Activated naive CD8-positive, alpha-beta T cell (primary cell): ENCODE data around the gene DOCK9.

Experiments
- H3K27ac Mint-ChIP-seq: one replicate; pipeline ENCODE4 v1.8.0; 2021; ENCODE audit warnings: mixed read lengths
- H3K27me3 Mint-ChIP-seq: one replicate; pipeline ENCODE4 v1.8.0; 2021; ENCODE audit warnings: mixed read lengths
- H3K36me3 Mint-ChIP-seq: one replicate; pipeline ENCODE4 v1.8.0; 2021; ENCODE audit warnings: mixed read lengths
- H3K4me1 Mint-ChIP-seq: one replicate; pipeline ENCODE4 v1.8.0; 2021; ENCODE audit warnings: low read depth, mixed read lengths
- H3K4me3 Mint-ChIP-seq: one replicate; pipeline ENCODE4 v1.8.0; 2021; ENCODE audit warnings: mild to moderate bottlenecking, mixed read lengths
- H3K9me3 Mint-ChIP-seq: one replicate; pipeline ENCODE4 v1.8.0; 2021; ENCODE audit warnings: low read depth, mixed read lengths

Gene DOCK9

DNA sequence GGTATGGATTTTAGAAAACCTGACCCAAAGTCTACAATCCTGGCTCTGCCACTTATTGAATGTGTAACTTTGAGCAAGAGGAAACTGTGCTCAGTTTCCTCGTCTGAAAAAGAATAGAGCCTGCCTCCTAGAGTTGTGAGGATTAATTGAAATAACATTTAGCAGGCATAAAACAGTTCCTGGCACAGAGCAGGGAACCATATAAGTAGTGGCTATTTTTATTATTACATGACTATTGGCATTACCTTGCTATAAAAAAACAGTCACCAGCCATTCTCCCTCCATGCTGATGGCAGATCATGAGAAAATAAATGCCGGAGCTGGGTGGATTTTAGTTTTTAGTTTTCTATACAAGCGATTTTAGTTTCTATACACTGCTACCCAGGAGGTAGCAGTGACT lies 5.8 kb downstream of the DOCK9 start:
- Mint-ChIP-seq H3K27me3 (no peaks in the 10 kb centered on the region), H3K9me3 (no peaks in the 10 kb centered on the region), H3K4me3 (no peak overlapping the region), H3K27ac (peak overlapping the region; percentile 58), H3K4me1 (peaks cover 71% of the 10 kb centered on the region), H3K36me3 (no peaks in the 10 kb centered on the region)

DNA sequence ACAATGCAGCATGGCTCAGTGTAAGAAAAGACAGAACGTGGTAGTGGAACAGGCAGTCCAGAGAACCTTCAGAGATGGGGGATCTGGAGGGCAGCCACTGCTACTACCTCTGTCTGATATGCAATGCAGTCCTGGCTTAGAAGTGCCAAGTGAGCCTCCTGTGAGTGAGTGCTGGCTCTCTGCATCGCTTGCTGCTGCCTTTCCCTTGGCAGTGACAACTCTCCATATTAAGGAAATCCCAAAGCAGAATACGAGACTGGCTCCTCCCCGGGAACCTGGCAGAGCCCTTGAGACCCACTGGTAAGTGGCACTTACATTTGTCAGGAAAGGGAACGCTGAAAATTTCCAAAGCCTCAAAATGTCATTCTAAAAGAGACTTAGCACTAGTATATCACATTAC lies 7.5 kb downstream of the DOCK9 start:
- Mint-ChIP-seq H3K27me3 (no peaks in the 10 kb centered on the region), H3K27ac (no peak overlapping the region), H3K9me3 (no peaks in the 10 kb centered on the region), H3K36me3 (no peaks in the 10 kb centered on the region), H3K4me1 (peaks cover 57% of the 10 kb centered on the region), H3K4me3 (no peak overlapping the region)

DNA sequence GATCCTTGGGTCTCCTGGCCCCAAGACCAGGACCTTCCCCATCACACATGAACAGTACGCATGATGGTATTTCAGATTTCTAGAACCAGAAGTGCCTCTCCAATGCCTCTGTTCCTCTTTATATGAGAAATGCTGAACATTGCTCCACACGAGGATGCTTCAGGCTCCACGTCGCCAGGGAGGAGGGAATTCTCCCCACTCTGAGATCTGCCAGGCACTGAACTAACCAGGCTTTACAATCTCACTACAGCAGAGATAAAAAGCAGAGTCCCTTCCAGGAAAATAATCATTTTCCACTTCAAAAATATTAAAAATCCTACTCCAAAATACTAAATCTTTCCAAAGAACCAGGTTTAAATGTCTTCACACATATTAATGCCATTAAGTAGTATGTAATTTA lies 10.4 kb downstream of the DOCK9 start:
- peaks cover 4% of the 10 kb centered on the region for H3K36me3 Mint-ChIP-seq
- no peak overlapping the region for H3K4me3 Mint-ChIP-seq
- H3K9me3 Mint-ChIP-seq: no peaks in the 10 kb centered on the region
- H3K27ac Mint-ChIP-seq: no peak overlapping the region
- peaks cover 39% of the 10 kb centered on the region for H3K4me1 Mint-ChIP-seq
- no peaks in the 10 kb centered on the region for H3K27me3 Mint-ChIP-seq

DNA sequence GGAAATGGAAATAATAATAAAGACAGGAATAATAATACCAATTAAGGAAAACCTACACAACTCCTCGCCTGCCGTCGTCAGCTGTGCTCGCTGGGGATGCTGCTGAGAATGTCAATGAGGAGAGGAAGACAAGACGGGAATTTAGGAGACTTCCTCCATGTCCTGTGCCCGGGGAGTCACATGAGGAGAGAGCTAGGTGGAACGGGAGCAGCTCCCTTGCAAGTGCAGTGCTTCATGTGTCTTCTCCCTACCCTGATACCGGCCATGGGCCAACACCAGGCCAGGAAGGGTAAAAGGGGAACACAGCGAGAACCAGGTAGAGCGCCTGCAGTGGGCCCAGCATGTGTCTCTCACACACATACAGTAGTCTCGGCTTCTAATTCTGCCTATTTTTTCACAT lies 11.8 kb downstream of the DOCK9 start:
- no peaks in the 10 kb centered on the region for H3K27me3 Mint-ChIP-seq
- peaks cover 34% of the 10 kb centered on the region for H3K4me1 Mint-ChIP-seq
- H3K4me3 Mint-ChIP-seq: no peak overlapping the region
- H3K36me3 Mint-ChIP-seq: peaks cover 4% of the 10 kb centered on the region
- H3K9me3 Mint-ChIP-seq: no peaks in the 10 kb centered on the region
- no peak overlapping the region for H3K27ac Mint-ChIP-seq

DNA sequence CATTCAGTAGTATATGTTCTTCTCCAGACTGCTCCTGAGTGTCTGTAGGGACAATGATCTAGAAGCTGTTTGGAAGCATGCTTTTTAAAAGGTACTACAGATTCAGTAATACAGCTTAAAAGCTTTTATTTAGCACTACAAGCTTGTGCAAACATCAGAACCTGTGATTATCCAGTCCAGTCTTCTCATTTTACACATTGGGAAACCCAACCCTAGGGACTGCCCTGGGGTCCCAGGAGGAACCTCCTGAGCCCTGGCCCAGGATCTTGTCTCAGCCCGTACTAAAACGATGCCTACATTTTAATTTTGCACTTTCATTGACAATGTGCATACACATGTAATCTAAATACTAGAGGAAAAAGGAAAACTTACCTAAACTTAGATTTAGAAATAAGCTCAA lies 12.5 kb downstream of the DOCK9 start:
- no peaks in the 10 kb centered on the region for H3K27me3 Mint-ChIP-seq
- peaks cover 4% of the 10 kb centered on the region for H3K36me3 Mint-ChIP-seq
- H3K9me3 Mint-ChIP-seq: no peaks in the 10 kb centered on the region
- H3K4me3 Mint-ChIP-seq: no peak overlapping the region
- no peak overlapping the region for H3K27ac Mint-ChIP-seq
- peaks cover 37% of the 10 kb centered on the region for H3K4me1 Mint-ChIP-seq

DNA sequence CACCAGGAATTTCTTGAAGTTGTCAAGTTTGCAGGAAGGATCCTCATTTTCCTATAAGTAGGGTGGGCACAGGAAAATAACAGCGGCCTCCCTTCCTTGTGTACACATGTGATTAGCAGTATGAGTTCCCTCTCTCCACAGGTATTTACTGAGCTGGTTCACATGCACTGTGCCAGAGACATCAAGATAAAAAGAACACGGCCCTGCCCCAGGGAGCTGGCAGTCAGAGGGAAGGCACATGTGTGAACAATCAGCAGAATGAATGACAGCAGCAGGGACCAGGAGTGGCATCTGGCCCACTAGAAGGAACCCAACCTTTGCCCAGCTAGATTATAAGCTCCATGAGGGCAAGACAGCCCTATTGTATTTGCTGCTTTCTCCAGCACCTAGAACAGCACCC lies 13.9 kb downstream of the DOCK9 start:
- no peaks in the 10 kb centered on the region for H3K9me3 Mint-ChIP-seq
- no peak overlapping the region for H3K27ac Mint-ChIP-seq
- H3K4me3 Mint-ChIP-seq: no peak overlapping the region
- no peaks in the 10 kb centered on the region for H3K27me3 Mint-ChIP-seq
- peaks cover 4% of the 10 kb centered on the region for H3K36me3 Mint-ChIP-seq
- peaks cover 34% of the 10 kb centered on the region for H3K4me1 Mint-ChIP-seq

DNA sequence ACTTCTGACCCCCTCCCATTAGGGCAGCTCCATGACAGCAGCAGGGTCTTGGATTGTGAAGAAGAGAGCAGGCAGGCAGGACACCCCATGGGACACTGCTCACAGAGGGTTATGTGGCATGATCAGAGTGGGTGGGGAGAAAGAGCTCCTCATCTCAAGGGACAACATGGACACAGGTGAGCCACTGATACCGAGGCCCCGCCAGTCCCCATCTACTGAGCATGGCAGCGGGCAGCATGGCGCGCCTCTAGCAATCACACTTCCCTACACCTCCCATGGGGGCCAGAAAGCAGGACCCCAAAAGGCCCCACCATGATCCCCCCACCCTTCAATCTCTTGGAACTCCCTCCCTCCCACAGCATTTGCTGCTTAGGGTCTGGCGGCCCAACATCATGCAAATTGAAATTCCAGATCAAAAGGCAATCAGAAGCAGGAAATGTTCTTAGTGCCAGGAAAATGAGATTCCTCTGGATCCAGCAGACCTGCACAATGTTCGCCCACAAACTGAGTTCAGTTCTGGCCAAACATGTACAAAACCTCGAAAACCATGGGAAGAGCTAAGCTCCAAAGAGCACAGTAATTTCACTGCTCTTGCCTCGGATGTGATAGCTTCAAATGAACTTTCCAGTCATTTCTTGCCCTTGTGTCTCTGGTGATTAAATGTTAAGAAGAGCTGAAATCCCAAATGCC lies 14.8 kb downstream of the DOCK9 start:
- Mint-ChIP-seq H3K9me3 (no peaks in the 10 kb centered on the region), H3K36me3 (peaks cover 4% of the 10 kb centered on the region), H3K27ac (peak overlapping the region; percentile 16), H3K27me3 (no peaks in the 10 kb centered on the region), H3K4me1 (peaks cover 36% of the 10 kb centered on the region), H3K4me3 (no peak overlapping the region)

DNA sequence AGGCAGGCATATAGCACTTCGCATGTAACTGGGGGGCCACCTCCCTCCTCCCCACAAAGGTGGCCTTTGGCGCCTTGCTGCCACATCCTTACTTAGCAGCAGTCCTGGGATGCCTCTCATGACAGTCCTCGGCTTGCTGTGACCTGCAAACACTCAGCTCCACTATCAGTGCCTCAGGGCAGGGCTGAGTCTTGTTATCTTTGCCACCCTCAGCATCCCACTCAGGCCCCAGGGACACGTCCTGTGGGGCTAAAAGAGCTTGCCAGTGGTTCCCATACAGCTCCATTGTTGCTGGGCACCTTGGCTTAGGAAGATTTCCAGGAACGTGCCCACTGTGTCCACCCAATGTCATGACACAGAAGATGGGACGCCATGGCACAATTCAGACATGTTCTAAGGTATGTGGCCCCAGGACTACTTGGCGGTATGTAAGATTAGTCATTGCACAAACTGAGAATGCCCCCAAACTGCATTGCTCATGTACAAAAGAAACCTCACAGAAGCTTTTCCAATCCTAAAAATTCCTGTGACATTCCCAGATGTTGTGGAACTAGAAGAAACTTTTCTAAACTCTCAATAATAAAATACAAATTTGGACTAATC lies 16.3 kb downstream of the DOCK9 start:
- Mint-ChIP-seq H3K27ac (peak overlapping the region; percentile 22), H3K9me3 (no peaks in the 10 kb centered on the region), H3K36me3 (peaks cover 4% of the 10 kb centered on the region), H3K4me3 (no peak overlapping the region), H3K4me1 (peaks cover 30% of the 10 kb centered on the region), H3K27me3 (no peaks in the 10 kb centered on the region)

DNA sequence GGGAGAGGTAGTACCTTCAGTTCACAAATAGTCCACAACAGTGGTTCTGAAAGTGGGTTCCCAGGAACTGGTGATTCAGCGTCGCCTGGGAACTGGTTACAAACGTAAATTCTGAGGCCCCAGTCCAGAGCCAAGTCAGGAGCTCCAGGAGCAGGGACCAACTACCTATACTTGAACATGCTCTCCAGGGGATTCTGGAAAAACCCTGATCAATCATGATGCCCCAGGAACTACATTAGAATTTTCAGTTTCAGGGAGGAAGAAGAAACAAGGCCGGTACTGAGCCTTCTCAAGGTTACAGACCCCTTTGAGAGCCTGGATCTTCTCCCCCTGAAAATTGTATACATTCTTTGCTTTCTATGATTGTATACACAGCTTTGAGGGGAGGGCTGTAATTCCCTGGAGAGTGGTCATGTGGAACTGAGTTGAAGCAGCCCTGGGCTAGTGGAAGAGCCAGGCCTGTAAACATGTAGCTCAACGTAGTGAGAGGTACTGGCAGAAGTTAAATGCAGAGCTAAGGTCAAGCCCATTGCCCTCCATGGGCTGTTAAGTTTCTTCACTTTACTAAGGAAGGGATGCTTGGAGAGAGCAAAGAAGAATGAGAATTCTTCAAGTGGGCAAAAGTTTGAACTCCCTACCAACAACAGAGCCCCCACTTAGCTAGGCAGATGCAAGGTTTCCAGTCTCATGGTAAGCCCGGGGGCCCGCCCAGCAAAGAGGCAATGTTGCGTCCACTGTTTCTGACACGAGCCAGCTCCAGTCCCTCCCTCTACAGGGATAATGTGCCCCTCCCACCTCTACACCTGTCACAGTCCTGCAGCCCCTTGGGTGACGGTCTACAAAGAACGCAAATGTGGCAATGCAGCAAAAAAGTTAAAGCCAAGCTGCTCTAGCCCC lies 17.0 kb downstream of the DOCK9 start:
- Mint-ChIP-seq H3K27ac (no peak overlapping the region), H3K27me3 (no peaks in the 10 kb centered on the region), H3K36me3 (peaks cover 4% of the 10 kb centered on the region), H3K9me3 (no peaks in the 10 kb centered on the region), H3K4me1 (peaks cover 28% of the 10 kb centered on the region), H3K4me3 (no peak overlapping the region)

- Mint-ChIP-seq H3K9me3 (no peaks in the 10 kb centered on the region), H3K4me3 (no peak overlapping the region), H3K4me1 (peaks cover 27% of the 10 kb centered on the region), H3K27me3 (no peaks in the 10 kb centered on the region), H3K27ac (no peak overlapping the region), H3K36me3 (peaks cover 4% of the 10 kb centered on the region)
These were observed 17.9 kb downstream of the DOCK9 start for GRCh38 chr13:98959786-98960605.

GRCh38 chr13:98959291-98959690 lies 18.6 kb downstream of the DOCK9 start:
- peaks cover 27% of the 10 kb centered on the region for H3K4me1 Mint-ChIP-seq
- H3K9me3 Mint-ChIP-seq: no peaks in the 10 kb centered on the region
- no peaks in the 10 kb centered on the region for H3K27me3 Mint-ChIP-seq
- no peak overlapping the region for H3K4me3 Mint-ChIP-seq
- peaks cover 3% of the 10 kb centered on the region for H3K36me3 Mint-ChIP-seq
- peak overlapping the region; percentile 18 for H3K27ac Mint-ChIP-seq

DNA sequence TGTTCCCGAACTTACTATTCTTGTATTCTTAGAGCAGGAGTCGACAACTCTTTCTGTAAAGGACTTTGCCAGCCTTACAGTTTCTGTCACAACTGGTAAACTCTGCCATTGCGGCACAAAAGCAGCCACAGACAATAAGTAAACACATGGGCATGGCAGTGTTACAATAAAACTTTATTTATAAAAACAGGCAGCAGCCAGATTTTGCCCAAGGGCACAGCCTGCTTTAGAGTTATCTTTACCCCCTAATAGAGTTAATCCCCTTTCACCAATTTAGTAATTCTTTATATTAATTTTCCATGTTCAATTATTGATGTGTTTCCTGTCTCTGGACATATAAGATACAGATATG lies 19.4 kb downstream of the DOCK9 start:
- peaks cover 29% of the 10 kb centered on the region for H3K4me1 Mint-ChIP-seq

GRCh38 chr13:98957731-98958442 lies 20.0 kb downstream of the DOCK9 start:
- no peaks in the 10 kb centered on the region for H3K9me3 Mint-ChIP-seq
- H3K27me3 Mint-ChIP-seq: no peaks in the 10 kb centered on the region
- peaks cover 29% of the 10 kb centered on the region for H3K4me1 Mint-ChIP-seq
- peaks cover 7% of the 10 kb centered on the region for H3K36me3 Mint-ChIP-seq
- H3K27ac Mint-ChIP-seq: no peak overlapping the region
- H3K4me3 Mint-ChIP-seq: no peak overlapping the region

More for the DNA sequence above, 19.4 kb downstream of the DOCK9 start:
- no peak overlapping the region for H3K27ac Mint-ChIP-seq
- H3K4me3 Mint-ChIP-seq: no peak overlapping the region
- H3K9me3 Mint-ChIP-seq: no peaks in the 10 kb centered on the region
- peaks cover 6% of the 10 kb centered on the region for H3K36me3 Mint-ChIP-seq
- no peaks in the 10 kb centered on the region for H3K27me3 Mint-ChIP-seq

DNA sequence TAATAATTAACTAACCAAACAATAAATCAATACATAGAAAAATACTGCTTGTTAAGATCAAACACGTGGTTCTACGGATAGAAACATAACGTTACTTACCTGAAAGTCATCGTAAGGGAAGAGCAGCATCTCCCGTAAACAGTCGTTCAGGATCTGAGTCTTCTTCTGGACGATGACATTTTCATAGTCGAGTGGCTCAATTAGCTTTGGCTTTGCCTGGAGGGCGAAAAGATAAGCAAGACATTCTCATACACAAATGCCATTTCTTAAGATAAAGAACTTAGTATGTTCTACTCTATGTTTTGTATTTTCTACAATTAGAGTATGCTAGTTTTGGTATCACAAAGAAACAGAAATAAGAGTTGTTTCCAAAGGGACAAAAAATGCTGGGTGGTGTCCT lies 22.5 kb downstream of the DOCK9 start:
- Mint-ChIP-seq H3K27ac (no peak overlapping the region), H3K9me3 (no peaks in the 10 kb centered on the region), H3K27me3 (no peaks in the 10 kb centered on the region), H3K4me3 (no peak overlapping the region), H3K36me3 (peaks cover 9% of the 10 kb centered on the region), H3K4me1 (peaks cover 20% of the 10 kb centered on the region)
